ENCODE measurements around the gene KCNJ9.

DNA sequence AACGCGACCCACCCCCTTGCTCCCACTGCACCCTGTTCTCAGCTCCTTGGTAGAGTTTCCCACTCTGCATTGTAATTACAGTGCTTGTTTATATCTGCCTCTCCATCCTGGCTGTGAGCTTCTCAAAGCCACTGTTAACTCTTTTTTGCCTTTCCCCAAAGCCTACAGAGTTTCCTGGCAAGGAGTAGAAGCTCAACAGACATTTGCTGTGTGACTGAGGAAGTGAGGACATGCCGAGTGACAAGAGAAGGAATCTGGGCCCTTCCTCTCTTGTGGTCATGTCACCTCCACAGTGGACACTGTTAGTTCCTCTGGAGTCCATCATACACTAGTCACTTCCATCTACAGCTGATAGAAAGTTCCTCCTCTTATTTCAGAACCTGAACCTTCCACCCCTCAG, 23.1 kb downstream of the KCNJ9 start:
- TF ChIP-seq GATA2 (IDR thresholded peaks at IDR 0.05; ENCODE audit: low read depth, low read length) = no peak
- TF ChIP-seq GATA3 (IDR thresholded peaks at IDR 0.05; ENCODE audit: low read depth, low read length) = no peak

Data from SH-SY5Y (cell line).